GM20000 (cell line): Measurements from ENCODE around the gene STAG3.

ENCODE experiments used
- DNase-seq: peaks from one replicate; pipeline ENCODE4 v3.0.0; 2012; ENCODE audit warnings: low spot score
- CTCF ChIP-seq: IDR thresholded peaks from 2 replicates; pipeline ENCODE4 v1.5.1; 2012; ENCODE audit warnings: mild to moderate bottlenecking, control low read depth; ENCODE audit errors: extremely low read depth, missing control alignments

Gene STAG3

GRCh38 chr7:100157334-100158228 is 20.1 kb upstream of the STAG3 start:
- no peak for TF ChIP-seq CTCF
- peak; percentile 58 for DNase-seq

GRCh38 chr7:100158229-100159098 is 19.3 kb upstream of the STAG3 start, which contains the start of gene TRAPPC14:
TSS of gene TRAPPC14 (minus strand) at chr7:100158723. CDS start at chr7:100158499, 224 bp downstream.
- TF ChIP-seq CTCF, result no peak
- DNase-seq, result peak; percentile 97

- TF ChIP-seq CTCF, result no peak
- DNase-seq, result no peak
Measured at GRCh38 chr7:100159099-100159623, 18.6 kb upstream of the STAG3 start.

GRCh38 chr7:100160067-100160466 is 17.7 kb upstream of the STAG3 start:
- DNase-seq, result no peak
- TF ChIP-seq CTCF, result no peak

GRCh38 chr7:100163006-100163531 is 14.6 kb upstream of the STAG3 start:
- no peak for DNase-seq
- no peak for TF ChIP-seq CTCF

- TF ChIP-seq CTCF, result no peak
- DNase-seq, result no peak
Measured at GRCh38 chr7:100163871-100164270, 13.8 kb upstream of the STAG3 start.
